NCI-H2171 treated with DMSO at 0.1 percent for 48 hours (cell line): ENCODE results near the gene KLRK1.
"Not testable (repeated sequence)": the region's sequence is repeated elsewhere in the genome, so short reads cannot be mapped to it uniquely, and the experiment has no call there.

Experiments used
- DNase-seq: peaks from one replicate; lab custom pipeline; 2025; lab: John Stamatoyannopoulos, UW

KLRK1 gene

DNA sequence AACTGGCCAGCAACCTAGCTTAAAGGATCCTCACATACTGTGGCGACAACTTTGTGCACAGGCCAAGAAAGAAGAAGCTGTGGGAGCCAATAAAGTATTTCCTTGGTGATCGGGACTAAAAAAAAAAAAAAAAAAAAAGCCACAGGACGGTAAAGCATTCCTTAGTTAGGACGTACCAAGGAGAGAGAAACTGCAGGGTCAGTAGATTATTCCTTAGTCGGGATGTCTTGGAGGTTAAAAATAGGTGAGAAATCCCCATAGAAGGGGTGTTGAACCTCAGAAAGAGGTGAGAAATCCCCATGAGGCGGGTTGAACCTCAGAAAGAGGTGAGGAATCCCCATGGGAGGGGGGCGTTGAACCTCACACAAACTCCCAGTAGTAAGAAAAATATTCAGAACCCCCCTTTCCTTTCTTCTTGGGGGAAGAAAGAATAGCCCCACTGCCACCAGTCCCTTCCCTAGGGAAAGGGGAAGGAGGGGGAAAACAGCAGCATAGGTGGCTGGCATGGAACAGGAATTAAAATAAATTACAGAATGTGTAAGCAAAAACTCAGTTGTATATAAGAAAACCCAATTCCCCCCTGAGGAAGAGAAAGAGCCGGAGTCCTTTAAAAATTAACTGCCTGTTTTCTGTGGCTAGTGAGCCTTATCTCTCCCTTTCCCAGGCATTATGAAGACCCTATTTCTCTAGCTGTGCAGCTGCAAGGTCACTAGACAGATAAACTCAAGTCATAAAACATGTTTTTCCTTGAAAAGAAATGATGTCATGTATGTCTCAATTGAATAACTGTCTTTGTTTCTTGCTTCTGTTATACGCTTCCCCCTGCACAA lies 26.8 kb downstream of the KLRK1 start:
- no peak for DNase-seq

GRCh38 chr12:10362325-10362724 lies 27.5 kb downstream of the KLRK1 start:
- no peak for DNase-seq

- no peak for DNase-seq
Measured at GRCh38 chr12:10361622-10362021, 28.2 kb downstream of the KLRK1 start.

- DNase-seq, result peak; percentile 2
Measured at GRCh38 chr12:10361084-10361483, 28.8 kb downstream of the KLRK1 start.

GRCh38 chr12:10358969-10359368 lies 30.9 kb downstream of the KLRK1 start:
- no peak for DNase-seq

GRCh38 chr12:10358131-10358530 lies 31.7 kb downstream of the KLRK1 start:
- DNase-seq, result no peak

- DNase-seq, result no peak
Measured at GRCh38 chr12:10354502-10354901, 35.3 kb downstream of the KLRK1 start.

DNA sequence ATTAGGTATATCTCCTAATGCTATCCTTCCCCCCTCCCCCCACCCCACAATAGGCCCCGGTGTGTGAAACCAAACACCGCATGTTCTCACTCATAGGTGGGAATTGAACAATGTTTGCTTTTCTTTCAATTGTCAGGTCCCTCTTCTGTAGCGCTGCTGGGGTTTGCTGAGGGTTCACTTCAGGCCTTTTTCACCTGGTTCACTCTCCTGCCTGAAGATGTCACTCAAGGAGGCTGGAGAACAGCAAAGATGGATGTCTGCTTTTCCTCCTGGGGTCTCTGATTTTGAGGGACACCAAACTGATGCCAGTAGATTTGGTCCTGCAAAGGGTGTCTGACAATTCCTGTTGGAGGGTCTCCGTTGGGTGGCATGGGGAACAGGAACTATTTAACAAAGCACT lies 35.8 kb downstream of the KLRK1 start:
- no peak for DNase-seq

DNA sequence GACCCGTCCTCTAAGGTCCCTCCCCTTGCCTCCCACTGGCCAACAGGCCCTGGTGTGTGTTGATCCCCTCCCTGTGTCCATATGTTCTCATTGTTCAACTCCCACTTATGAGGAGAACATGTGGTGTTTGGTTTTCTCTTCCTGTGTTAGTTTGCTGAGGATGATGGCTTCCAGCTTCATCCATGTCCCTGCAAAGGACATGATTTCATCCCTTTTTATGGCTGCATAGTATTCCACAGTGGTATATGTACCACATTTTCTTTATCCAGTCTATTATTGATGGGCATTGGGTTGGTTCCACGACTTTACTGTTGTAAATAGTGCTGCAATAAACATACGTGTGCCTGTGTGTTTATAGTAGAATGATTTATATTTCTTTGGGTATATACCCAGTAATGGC lies 38.4 kb downstream of the KLRK1 start:
- DNase-seq, result not testable (repeated sequence)

DNA sequence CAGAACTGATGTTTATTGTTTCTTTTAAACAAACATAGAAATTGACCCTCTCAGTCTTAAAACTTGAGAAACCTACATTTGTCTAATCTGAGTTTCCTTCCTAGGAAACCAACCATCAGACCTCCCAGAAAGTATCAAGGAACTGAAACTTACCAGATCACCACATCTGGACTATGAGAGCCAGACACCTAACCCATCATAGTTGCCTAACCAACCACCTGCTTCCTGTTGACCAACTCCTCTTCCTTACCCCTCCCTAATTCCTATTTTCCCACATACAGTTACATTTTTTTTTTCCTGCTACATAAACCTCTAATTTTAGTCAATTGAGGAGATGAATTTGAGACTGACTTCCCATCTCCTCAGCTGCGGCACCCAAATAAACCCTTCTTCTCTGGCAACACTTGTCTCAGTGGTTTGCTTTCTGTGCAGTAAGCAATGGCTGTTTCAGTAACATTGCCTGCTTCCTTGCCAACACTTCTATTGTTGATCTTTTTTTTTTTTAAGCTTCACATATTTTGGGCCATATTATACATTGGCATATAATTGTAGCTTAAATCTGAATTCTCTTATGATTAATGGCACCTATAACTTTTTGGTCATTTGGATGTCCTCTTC lies 47.8 kb downstream of the KLRK1 start:
- DNase-seq, result no peak

DNA sequence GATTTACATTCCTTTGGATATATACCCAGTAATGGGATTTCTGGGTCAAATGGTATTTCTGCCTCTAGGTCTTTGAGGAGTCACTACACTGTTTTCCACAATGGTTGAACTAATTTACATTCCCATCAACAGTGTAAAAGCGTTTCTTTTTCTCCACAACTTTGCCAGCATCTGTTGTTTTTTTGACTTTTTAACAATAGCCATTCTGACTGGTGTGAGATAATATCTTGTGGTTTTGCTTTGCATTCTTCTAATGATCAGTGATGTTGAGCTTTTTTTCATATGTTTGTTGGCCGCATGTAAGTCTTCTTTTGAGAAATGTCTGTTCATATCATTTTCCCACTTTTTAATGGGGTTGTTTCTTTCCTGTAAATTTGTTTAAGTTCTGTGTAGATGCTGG lies 48.9 kb downstream of the KLRK1 start:
- DNase-seq, result not testable (repeated sequence)

DNA sequence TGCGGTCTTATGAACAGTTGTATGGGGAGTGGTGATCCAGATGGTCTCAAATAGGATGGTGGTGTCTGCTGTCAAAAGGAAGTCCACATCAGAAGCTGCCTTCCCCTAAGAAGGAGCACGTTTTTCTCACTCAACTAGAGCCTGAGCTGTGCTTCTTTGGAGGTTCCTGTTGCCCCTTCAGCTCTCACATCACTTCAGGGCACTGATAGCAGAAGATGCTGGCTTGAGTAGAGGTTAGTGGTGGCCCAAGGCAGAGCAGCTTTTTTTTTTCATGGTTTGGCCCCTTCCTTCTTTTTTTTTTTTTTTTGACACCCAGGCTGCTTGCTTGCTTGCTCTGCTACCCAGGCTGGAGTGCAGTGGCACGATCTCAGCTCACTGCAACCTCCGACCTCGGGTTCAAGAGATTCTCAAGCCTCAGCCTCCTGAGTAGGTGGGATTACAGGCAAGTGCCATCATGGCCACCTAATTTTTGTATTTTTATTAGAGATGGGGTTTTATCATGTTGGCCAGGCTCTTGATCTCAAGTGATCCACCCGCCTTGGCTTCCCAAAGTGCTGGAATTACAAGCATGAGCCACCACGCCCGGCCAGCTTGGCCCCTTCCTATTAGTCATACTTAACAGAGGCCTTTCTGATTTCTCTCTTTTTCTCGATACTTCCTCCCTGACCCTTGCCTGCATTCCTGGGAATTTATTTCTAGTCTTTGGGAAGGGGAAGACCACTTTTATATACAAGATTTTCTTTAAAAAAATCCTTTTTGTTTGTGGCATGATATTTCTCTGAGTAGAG lies 50.6 kb downstream of the KLRK1 start:
- no peak for DNase-seq

DNA sequence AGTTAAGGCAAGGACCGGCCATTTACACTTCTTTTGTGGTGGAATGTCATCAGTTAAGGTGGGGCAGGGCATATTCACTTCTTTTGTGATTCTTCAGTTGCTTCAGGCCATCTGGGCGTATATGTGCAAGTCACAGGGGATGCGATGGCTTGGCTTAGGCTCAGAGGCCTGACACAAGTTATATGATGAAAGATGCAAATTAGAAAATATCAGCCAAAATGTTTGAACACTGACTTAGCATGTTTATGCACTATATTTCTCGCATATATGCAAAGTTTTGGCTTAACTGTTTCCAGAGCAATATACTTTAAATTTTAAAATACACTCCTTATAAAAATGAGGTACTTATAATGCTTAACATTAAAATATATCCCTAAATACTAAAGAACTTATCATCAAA lies 51.4 kb downstream of the KLRK1 start:
- DNase-seq, result not testable (repeated sequence)

DNA sequence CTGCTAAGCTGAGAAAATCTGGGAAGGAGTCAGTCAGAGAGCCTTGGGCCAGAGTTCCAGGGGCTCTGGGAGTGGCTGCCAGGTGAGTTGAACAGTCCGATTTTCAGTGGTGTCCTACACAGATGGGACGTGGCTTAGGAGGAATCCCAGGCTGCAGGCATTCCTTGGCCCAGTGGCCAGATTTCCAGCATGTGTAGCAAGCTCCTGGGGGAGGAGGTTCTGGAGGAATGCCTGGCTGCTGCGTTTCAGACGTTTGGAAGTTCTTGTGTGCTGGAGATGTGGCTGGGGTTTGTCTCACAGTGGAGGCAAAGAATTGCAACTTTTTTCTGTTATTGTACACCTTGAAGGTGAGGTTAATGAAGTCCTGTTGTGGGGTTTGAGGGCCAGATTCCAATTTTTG lies 53.6 kb downstream of the KLRK1 start:
- DNase-seq, result not testable (repeated sequence)

DNA sequence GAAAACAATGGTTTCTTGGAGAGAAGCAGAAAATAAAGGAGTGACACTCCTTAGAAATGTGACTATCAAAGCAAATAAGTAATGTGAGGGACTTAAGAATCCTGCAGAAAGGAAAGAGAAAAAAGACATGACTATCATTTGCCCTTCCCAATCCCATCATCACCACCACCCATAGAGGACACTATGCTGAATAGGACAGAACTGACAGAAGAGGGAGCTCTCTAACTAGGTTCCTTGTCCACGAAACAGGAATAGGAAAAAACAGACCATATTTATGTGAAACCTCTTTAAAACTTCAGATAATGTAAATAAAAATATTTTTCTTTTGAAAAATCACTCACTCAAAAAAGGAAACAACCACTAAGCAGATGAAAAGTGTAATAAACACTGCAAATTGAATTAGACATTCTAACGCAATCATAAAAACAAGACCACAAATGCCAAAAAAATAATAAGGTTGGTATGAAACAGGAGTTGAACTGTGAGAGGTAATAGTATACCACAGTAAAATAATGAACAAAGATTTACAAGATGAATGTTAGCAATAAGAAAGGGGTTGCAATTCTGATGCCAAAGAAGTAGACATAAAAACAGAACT lies 58.1 kb downstream of the KLRK1 start:
- DNase-seq, result peak; percentile 1

DNA sequence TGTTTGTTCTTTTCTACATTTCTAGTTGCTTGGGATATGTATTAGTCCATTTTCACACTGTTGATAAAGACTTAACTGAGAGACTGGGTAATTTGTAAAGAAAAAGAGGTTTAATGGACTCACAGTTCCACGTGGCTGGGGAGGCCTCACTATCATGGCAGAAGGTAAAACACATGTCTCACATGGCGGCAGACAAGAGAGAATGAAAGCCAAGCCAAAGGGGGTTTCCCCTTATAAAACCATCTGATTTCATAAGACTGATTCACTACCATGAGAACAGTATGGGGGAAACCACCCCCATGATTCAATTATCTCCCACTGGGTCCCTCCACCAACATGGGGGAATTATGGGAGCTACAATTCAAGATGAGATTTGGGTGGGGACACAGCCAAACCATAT lies 61.1 kb downstream of the KLRK1 start:
- not testable (repeated sequence) for DNase-seq
